Stimulated activated naive CD8-positive, alpha-beta T cell treated with anti-CD3 and anti-CD28 coated beads, Interleukin-15, Interleukin-2, amounts not matched to agents 100 ng/mL and 50 ng/mL, for 24 hours (primary cell): ENCODE data around the gene ESPL1.
A peak's percentile ranks its signal among the peaks of the same experiment; 100 is the strongest.
"Not testable (repeated sequence)": the region's sequence is repeated elsewhere in the genome, so short reads cannot be mapped to it uniquely, and the experiment has no call there.

Source experiments
- H3K27ac Mint-ChIP-seq: one replicate; pipeline ENCODE4 v1.8.0; 2021; ENCODE audit warnings: mild to moderate bottlenecking, mixed read lengths
- H3K27me3 Mint-ChIP-seq: one replicate; pipeline ENCODE4 v1.8.0; 2021; ENCODE audit warnings: mixed read lengths
- H3K36me3 Mint-ChIP-seq: one replicate; pipeline ENCODE4 v1.8.0; 2021; ENCODE audit warnings: low read depth, mixed read lengths
- H3K4me1 Mint-ChIP-seq: one replicate; pipeline ENCODE4 v1.8.0; 2021; ENCODE audit warnings: low read depth, mixed read lengths
- H3K4me3 Mint-ChIP-seq: one replicate; pipeline ENCODE4 v1.8.0; 2021; ENCODE audit warnings: mild to moderate bottlenecking, mixed read lengths
- H3K9me3 Mint-ChIP-seq: one replicate; pipeline ENCODE4 v1.8.0; 2021; ENCODE audit warnings: mixed read lengths

The ESPL1 gene

DNA sequence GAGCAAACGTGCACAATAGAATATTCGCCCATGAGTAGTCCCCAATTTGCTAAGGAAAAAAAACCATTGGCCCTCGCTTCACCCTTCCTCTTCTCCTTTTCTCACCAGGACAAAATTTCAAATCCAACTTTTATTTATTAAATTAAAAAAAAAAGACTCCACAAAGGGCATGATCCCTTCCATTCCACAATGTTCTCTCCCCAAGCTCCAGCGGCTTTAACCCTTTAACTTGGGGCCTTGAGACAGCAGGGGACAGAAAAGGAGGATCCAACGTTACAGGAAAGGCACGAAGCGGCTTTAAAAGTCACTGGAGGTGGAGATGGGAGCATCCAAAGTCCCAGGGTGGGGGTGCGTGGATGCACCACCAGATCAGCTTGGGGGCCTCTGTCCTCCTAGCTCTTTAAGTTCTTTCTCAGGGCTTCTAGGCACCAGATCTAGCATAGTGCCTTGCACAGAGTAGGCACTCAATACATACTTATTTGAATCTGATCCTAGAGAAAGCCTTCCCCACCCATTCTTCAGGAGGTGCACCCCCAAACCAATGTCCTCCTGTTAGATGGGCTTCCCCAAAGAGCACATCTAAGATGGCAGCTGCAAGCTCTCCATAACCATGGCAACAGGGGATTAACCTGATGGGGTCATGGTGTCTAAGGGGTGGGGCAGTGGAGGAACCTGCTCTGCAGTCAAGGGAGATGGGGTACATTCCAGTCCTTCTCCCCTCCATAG lies 58.5 kb downstream of the ESPL1 start:
- peaks cover 27% of the 10 kb centered on the region for H3K4me1 Mint-ChIP-seq
- H3K27ac Mint-ChIP-seq: peak overlapping the region; percentile 82
- no peaks in the 10 kb centered on the region for H3K9me3 Mint-ChIP-seq
- peaks cover 5% of the 10 kb centered on the region for H3K27me3 Mint-ChIP-seq
- peak overlapping the region; percentile 76 for H3K4me3 Mint-ChIP-seq
- H3K36me3 Mint-ChIP-seq: no peaks in the 10 kb centered on the region

DNA sequence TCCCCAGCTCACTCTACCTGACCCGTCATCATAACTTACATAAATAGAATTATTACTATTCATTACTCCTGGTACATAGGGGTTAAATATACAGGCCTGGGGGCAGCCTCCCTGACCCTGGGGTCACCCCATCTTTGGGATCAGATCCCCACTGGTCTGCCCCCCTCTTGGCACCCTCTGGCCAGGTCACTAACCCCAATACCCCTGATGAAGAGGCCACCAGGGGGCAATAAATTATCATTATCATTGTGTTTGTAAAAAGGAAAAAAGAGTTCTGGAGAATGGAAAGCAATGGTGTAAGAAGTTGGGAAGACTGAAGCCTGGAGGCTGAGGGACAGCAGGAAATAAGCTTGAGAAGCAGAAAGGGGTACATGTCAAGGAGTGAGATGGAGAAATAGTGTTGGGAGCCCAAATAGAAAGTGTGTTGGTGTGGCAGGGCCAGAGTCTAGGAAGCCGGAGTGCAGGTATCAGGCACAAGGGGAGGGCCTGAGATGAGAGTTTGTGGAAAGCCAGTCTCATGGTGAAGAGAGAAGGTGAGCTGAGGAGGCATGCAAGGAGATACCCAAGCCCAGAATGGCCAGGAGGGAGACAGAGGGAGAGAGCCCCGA lies 59.4 kb downstream of the ESPL1 start:
- peaks cover 23% of the 10 kb centered on the region for H3K4me1 Mint-ChIP-seq

GRCh38 chr12:53328043-53328435 lies 59.9 kb downstream of the ESPL1 start:
- Mint-ChIP-seq H3K36me3 (no peaks in the 10 kb centered on the region), H3K27ac (no peak overlapping the region), H3K9me3 (no peaks in the 10 kb centered on the region), H3K4me3 (no peak overlapping the region), H3K4me1 (peaks cover 20% of the 10 kb centered on the region), H3K27me3 (peaks cover 14% of the 10 kb centered on the region)

More for the DNA sequence above, 59.4 kb downstream of the ESPL1 start:
- no peak overlapping the region for H3K27ac Mint-ChIP-seq
- no peaks in the 10 kb centered on the region for H3K36me3 Mint-ChIP-seq
- no peak overlapping the region for H3K4me3 Mint-ChIP-seq
- H3K9me3 Mint-ChIP-seq: no peaks in the 10 kb centered on the region
- H3K27me3 Mint-ChIP-seq: peaks cover 13% of the 10 kb centered on the region

- Mint-ChIP-seq H3K4me3 (no peak overlapping the region), H3K4me1 (peaks cover 7% of the 10 kb centered on the region), H3K9me3 (no peaks in the 10 kb centered on the region), H3K27ac (no peak overlapping the region), H3K27me3 (peaks cover 31% of the 10 kb centered on the region), H3K36me3 (no peaks in the 10 kb centered on the region)
Observed at GRCh38 chr12:53330671-53331070, 62.6 kb downstream of the ESPL1 start.

DNA sequence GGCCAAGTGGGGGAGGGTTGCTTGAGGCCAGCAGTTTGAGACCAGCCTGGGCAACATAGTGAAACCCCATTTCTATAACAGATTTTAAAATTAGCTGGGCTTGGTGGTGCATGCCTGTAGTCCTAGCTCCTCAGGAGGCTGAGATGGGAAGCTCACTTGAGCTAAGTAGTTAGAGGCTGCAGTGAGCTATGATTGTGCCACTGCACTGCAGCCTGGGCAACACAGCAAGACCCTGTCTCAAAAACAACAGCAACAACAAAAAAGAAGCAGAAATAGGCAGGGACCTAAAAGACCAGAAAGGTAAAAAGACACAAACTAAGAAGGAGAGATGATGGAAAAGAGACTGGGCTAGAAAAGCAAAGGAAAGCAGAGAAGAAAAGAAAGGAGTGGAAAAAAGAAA lies 64.2 kb downstream of the ESPL1 start:
- H3K4me1 Mint-ChIP-seq, H3K4me3 Mint-ChIP-seq, H3K36me3 Mint-ChIP-seq, H3K9me3 Mint-ChIP-seq, H3K27ac Mint-ChIP-seq: not testable (repeated sequence)
- peaks cover 43% of the 10 kb centered on the region for H3K27me3 Mint-ChIP-seq

DNA sequence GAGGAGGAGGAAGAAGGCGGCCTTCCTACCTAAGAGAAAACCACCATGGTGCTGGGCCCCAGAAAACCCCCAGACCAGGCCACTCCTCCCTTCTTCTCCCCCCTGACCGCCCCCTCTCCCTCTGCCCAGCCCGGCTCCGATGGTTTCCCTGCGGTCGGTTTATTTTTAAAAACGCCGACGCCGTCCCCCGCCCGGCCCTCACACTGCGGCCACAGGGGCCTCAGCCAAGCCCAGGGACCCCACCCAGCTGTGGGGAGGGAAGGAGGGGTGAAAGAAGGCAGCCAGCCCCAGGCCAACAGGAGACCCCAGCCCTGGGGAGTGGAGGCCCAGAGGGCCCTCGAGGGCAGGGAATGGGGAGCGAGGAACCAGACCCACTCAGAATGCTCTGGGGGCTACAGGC lies 64.6 kb downstream of the ESPL1 start:
- peaks cover 2% of the 10 kb centered on the region for H3K4me1 Mint-ChIP-seq
- peaks cover 43% of the 10 kb centered on the region for H3K27me3 Mint-ChIP-seq
- H3K9me3 Mint-ChIP-seq: no peaks in the 10 kb centered on the region
- H3K36me3 Mint-ChIP-seq: no peaks in the 10 kb centered on the region
- no peak overlapping the region for H3K4me3 Mint-ChIP-seq
- H3K27ac Mint-ChIP-seq: no peak overlapping the region

DNA sequence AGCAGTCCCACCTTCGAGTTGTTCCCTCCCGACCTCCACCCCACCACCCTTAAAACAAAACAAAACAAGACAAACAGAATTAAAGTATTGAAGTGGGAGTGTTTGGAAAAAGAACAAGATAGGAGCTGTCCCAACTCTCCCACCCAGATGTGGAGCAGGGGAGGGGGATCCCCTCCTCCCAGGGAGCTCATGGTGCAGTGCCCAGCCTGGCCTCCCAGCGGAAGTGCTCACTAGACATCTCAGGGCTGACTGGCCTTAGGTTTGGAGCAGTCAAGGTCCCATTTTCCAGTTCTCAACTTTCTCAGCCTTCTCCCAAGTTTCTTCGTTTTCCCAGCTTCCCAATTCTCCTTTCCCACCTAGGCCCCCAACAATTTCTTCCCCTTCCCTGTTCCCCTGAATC lies 65.2 kb downstream of the ESPL1 start:
- H3K27ac Mint-ChIP-seq: no peak overlapping the region
- H3K9me3 Mint-ChIP-seq: no peaks in the 10 kb centered on the region
- peaks cover 46% of the 10 kb centered on the region for H3K27me3 Mint-ChIP-seq

DNA sequence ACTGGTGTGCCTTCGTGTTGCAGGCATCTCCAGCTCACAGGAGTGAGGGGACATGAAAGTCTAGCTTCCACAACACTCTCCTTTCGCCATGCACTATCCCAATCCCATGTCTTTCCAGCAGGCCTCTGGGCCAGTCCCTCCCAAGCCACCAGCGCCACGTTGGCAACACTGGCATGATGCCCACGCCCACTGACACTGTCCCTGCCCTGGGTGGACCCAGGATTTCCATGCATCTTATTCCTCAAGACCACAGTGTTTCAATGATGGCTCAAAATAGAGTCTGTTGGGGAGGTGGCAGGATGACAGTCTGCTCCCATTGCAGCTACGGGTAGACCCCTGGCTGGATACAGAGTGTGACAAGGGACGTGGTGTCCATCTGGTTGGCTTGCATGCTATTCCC lies 65.7 kb downstream of the ESPL1 start:
- no peaks in the 10 kb centered on the region for H3K36me3 Mint-ChIP-seq
- H3K27me3 Mint-ChIP-seq: peaks cover 49% of the 10 kb centered on the region

More for the DNA sequence above, 65.2 kb downstream of the ESPL1 start:
- Mint-ChIP-seq H3K4me3 (no peak overlapping the region), H3K36me3 (no peaks in the 10 kb centered on the region), H3K4me1 (peaks cover 5% of the 10 kb centered on the region)

GRCh38 chr12:53334822-53335221 lies 66.7 kb downstream of the ESPL1 start:
- no peaks in the 10 kb centered on the region for H3K36me3 Mint-ChIP-seq
- no peak overlapping the region for H3K27ac Mint-ChIP-seq
- H3K4me3 Mint-ChIP-seq: no peak overlapping the region
- H3K4me1 Mint-ChIP-seq: peaks cover 6% of the 10 kb centered on the region
- no peaks in the 10 kb centered on the region for H3K9me3 Mint-ChIP-seq
- peaks cover 51% of the 10 kb centered on the region for H3K27me3 Mint-ChIP-seq

More for the DNA sequence above, 65.7 kb downstream of the ESPL1 start:
- Mint-ChIP-seq H3K27ac (no peak overlapping the region), H3K4me3 (no peak overlapping the region), H3K4me1 (peaks cover 5% of the 10 kb centered on the region), H3K9me3 (no peaks in the 10 kb centered on the region)

DNA sequence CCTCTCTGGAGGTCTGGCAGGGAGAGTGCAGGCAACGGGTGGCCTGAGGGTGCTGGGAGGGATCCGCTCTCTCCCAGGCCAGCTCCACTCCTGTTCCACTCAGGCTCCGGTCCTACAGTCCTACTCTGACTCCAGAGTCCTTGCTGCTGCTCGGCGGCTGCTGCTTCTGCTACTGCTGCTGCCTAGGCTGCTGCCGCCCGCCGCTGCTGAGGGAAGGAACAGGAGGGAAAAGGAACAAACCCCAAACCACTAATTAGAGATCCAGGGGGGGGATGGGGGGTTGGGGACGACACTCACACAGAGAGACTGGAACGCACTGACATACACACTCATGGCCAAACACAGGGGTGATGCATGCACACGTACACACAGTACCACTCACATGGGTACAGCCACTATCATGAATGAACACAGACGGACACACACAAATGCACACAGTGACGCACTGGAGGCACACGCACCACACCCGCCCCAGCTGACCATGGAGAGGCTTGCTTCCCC lies 68.1 kb downstream of the ESPL1 start, which contains the start of gene SP7:
TSS of gene SP7 (minus strand) at position 174 of the 501 bp plus-strand sequence. CDS start 708 bp downstream, outside the sequence.
- Mint-ChIP-seq H3K4me1 (peaks cover 16% of the 10 kb centered on the region), H3K27me3 (peaks cover 54% of the 10 kb centered on the region), H3K9me3 (no peaks in the 10 kb centered on the region), H3K4me3 (no peak within 1 kb of the TSS), H3K27ac (no peak within 1 kb of the TSS), H3K36me3 (no peaks in the 10 kb centered on the region)

GRCh38 chr12:53338017-53338416 lies 69.9 kb downstream of the ESPL1 start:
- peaks cover 46% of the 10 kb centered on the region for H3K27me3 Mint-ChIP-seq
- H3K4me3 Mint-ChIP-seq: no peak overlapping the region
- no peaks in the 10 kb centered on the region for H3K9me3 Mint-ChIP-seq
- peaks cover 16% of the 10 kb centered on the region for H3K4me1 Mint-ChIP-seq
- no peaks in the 10 kb centered on the region for H3K36me3 Mint-ChIP-seq
- H3K27ac Mint-ChIP-seq: no peak overlapping the region

DNA sequence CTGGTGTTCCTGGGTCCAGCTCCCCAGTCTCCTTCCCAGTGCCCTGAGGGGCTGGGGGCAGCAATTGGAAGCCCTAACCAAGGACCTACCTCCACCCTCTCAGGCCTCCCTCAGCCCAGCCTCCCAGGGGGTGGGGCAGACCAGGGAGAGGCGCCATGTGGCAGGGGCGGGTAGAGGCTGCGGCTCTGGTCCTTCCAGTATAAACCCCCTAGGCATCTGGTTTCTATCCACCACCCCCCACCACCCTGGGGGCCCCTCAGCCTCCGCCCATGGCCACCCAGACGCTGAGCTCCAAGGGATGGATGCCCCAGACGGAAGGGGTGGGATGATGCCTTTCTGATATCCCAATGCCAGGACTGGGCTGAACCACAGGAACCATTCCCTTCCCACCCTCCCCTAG lies 70.8 kb downstream of the ESPL1 start:
- H3K36me3 Mint-ChIP-seq: no peaks in the 10 kb centered on the region
- H3K27ac Mint-ChIP-seq: no peak overlapping the region
- H3K4me3 Mint-ChIP-seq: no peak overlapping the region
- peaks cover 38% of the 10 kb centered on the region for H3K27me3 Mint-ChIP-seq
- H3K4me1 Mint-ChIP-seq: peaks cover 20% of the 10 kb centered on the region
- no peaks in the 10 kb centered on the region for H3K9me3 Mint-ChIP-seq

DNA sequence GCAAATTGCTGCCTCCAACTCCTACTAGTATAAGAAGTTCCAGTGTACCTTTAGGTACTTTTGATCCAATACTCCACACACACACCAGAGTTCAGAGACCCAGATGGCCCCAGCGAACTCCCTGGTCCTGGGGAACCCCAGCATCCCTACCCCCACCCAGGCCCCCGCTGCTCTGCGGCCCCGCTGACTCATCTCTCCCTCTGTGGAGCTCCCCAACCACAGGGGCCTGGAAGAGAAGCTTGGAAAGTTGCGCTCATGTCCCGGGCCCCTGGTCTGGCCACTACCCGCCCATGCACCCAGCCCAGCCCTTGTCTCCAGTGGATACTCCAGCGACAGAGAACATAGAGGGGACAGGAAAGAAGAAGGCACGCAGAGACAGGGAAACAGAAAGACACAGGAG lies 72.3 kb downstream of the ESPL1 start:
- peaks cover 30% of the 10 kb centered on the region for H3K4me1 Mint-ChIP-seq
- H3K27ac Mint-ChIP-seq: peak overlapping the region; percentile 42
- peaks cover 31% of the 10 kb centered on the region for H3K27me3 Mint-ChIP-seq
- no peaks in the 10 kb centered on the region for H3K36me3 Mint-ChIP-seq
- H3K9me3 Mint-ChIP-seq: no peaks in the 10 kb centered on the region
- no peak overlapping the region for H3K4me3 Mint-ChIP-seq
